ENCODE results near the gene BLVRB.

BLVRB gene

GRCh38 chr19:40417643-40417981, 47.9 kb downstream of the BLVRB start:
- no peak for DNase-seq
- H3K27me3 ChIP-seq (replicated peaks; ENCODE audit: control insufficient read depth, insufficient read depth, low read length, poor library complexity, severe bottlenecking) = no peaks in the 10 kb centered on the region
- no peak overlapping the region for H3K27ac ChIP-seq (ENCODE audit: insufficient read depth, low read length, poor library complexity, severe bottlenecking)
- H3K4me3 ChIP-seq (ENCODE audit: insufficient read depth, low read depth, low read length, poor library complexity, severe bottlenecking) = no peak overlapping the region
- H3K4me1 ChIP-seq (ENCODE audit: control insufficient read depth, insufficient read depth, low read length, poor library complexity, severe bottlenecking) = peaks cover 8% of the 10 kb centered on the region
- H3K9me3 ChIP-seq (ENCODE audit: control insufficient read depth, low read length) = no peaks in the 10 kb centered on the region
- H3K36me3 ChIP-seq (ENCODE audit: control insufficient read depth, insufficient read depth, low read length) = peaks cover under 1% of the 10 kb centered on the region

- Histone ChIP-seq H3K4me3 (ENCODE audit: insufficient read depth, low read depth, low read length, poor library complexity, severe bottlenecking) (no peak overlapping the region), H3K27ac (ENCODE audit: insufficient read depth, low read length, poor library complexity, severe bottlenecking) (no peak overlapping the region), H3K36me3 (ENCODE audit: control insufficient read depth, insufficient read depth, low read length) (no peaks in the 10 kb centered on the region), H3K9me3 (ENCODE audit: control insufficient read depth, low read length) (no peaks in the 10 kb centered on the region), H3K27me3 (replicated peaks; ENCODE audit: control insufficient read depth, insufficient read depth, low read length, poor library complexity, severe bottlenecking) (no peaks in the 10 kb centered on the region), H3K4me1 (ENCODE audit: control insufficient read depth, insufficient read depth, low read length, poor library complexity, severe bottlenecking) (peaks cover 5% of the 10 kb centered on the region)
- DNase-seq = no peak
Measured at GRCh38 chr19:40416918-40417642, 48.5 kb downstream of the BLVRB start.

DNA sequence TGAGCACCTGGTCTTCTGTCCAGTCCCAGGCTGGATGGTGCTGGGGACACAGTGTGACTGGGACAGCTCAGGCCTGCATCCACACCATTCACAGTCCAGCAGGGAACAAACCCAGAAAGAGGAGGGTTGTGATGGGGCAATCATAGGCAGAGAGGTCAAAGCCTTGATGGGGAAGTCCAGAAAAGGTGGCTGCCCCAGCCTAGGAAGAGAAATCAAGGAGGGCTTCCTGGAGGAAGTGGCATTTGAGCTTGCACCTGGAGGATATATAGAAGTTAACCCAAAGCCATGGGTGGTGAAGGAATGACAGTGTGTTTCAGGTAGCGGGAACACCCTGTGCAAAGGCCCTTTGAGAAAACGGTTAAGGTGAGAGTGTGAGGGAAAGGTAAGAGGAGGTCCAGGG, 49.8 kb downstream of the BLVRB start:
- Histone ChIP-seq H3K27me3 (replicated peaks; ENCODE audit: control insufficient read depth, insufficient read depth, low read length, poor library complexity, severe bottlenecking) (no peaks in the 10 kb centered on the region), H3K4me3 (ENCODE audit: insufficient read depth, low read depth, low read length, poor library complexity, severe bottlenecking) (no peak overlapping the region), H3K36me3 (ENCODE audit: control insufficient read depth, insufficient read depth, low read length) (no peaks in the 10 kb centered on the region), H3K4me1 (ENCODE audit: control insufficient read depth, insufficient read depth, low read length, poor library complexity, severe bottlenecking) (peaks cover 5% of the 10 kb centered on the region), H3K27ac (ENCODE audit: insufficient read depth, low read length, poor library complexity, severe bottlenecking) (no peak overlapping the region), H3K9me3 (ENCODE audit: control insufficient read depth, low read length) (no peaks in the 10 kb centered on the region)
- DNase-seq = no peak

- H3K4me3 ChIP-seq (ENCODE audit: insufficient read depth, low read depth, low read length, poor library complexity, severe bottlenecking) = no peak overlapping the region
- DNase-seq = no peak
- no peaks in the 10 kb centered on the region for H3K36me3 ChIP-seq (ENCODE audit: control insufficient read depth, insufficient read depth, low read length)
- H3K27me3 ChIP-seq (replicated peaks; ENCODE audit: control insufficient read depth, insufficient read depth, low read length, poor library complexity, severe bottlenecking) = no peaks in the 10 kb centered on the region
- no peak overlapping the region for H3K27ac ChIP-seq (ENCODE audit: insufficient read depth, low read length, poor library complexity, severe bottlenecking)
- H3K4me1 ChIP-seq (ENCODE audit: control insufficient read depth, insufficient read depth, low read length, poor library complexity, severe bottlenecking) = peaks cover 5% of the 10 kb centered on the region
- H3K9me3 ChIP-seq (ENCODE audit: control insufficient read depth, low read length) = no peaks in the 10 kb centered on the region
Measured at GRCh38 chr19:40414542-40415535, 50.7 kb downstream of the BLVRB start.

DNA sequence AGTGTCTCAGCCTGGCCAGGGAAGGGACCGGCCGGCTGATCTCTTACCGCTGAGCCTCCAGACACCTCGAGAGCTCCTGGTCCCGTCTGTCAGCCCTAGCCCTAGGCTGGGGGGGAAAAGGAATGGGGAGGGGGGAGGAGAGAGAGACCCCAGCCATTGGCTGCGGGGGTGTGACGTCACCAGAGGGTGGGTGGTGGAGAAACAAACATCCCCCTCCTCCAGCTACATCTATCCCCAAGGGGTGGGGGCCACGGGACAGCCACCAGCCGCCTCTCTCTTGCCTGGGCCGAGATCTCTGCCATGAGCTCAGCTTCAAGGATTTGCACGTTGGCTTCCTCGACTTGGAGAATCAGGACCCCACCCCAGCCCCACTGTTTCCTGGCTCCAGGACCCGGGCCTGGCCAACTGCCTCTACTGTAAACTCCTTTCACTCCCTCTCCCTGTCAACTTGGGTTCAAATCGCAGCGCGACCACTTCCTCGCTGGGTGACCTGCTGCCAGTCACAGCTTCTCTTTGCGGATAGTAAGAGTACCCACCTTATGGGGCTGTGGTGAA, 52.2 kb downstream of the BLVRB start, which contains the start of gene PRX:
Gene PRX, minus strand, starts transcription at position 88 of the 555 bp plus-strand sequence. CDS start 5,446 bp downstream, outside the sequence.
- H3K36me3 ChIP-seq (ENCODE audit: control insufficient read depth, insufficient read depth, low read length) = no peaks in the 10 kb centered on the region
- no peak for DNase-seq
- no peak within 1 kb of the TSS for H3K27ac ChIP-seq (ENCODE audit: insufficient read depth, low read length, poor library complexity, severe bottlenecking)
- H3K9me3 ChIP-seq (ENCODE audit: control insufficient read depth, low read length) = no peaks in the 10 kb centered on the region
- H3K4me1 ChIP-seq (ENCODE audit: control insufficient read depth, insufficient read depth, low read length, poor library complexity, severe bottlenecking) = peaks cover 5% of the 10 kb centered on the region
- no peak within 1 kb of the TSS for H3K4me3 ChIP-seq (ENCODE audit: insufficient read depth, low read depth, low read length, poor library complexity, severe bottlenecking)
- no peaks in the 10 kb centered on the region for H3K27me3 ChIP-seq (replicated peaks; ENCODE audit: control insufficient read depth, insufficient read depth, low read length, poor library complexity, severe bottlenecking)

GRCh38 chr19:40412866-40413265, 52.7 kb downstream of the BLVRB start:
- Histone ChIP-seq H3K27ac (ENCODE audit: insufficient read depth, low read length, poor library complexity, severe bottlenecking) (no peak overlapping the region), H3K27me3 (replicated peaks; ENCODE audit: control insufficient read depth, insufficient read depth, low read length, poor library complexity, severe bottlenecking) (no peaks in the 10 kb centered on the region), H3K9me3 (ENCODE audit: control insufficient read depth, low read length) (no peaks in the 10 kb centered on the region), H3K4me1 (ENCODE audit: control insufficient read depth, insufficient read depth, low read length, poor library complexity, severe bottlenecking) (peaks cover 6% of the 10 kb centered on the region), H3K36me3 (ENCODE audit: control insufficient read depth, insufficient read depth, low read length) (no peaks in the 10 kb centered on the region), H3K4me3 (ENCODE audit: insufficient read depth, low read depth, low read length, poor library complexity, severe bottlenecking) (no peak overlapping the region)
- no peak for DNase-seq

DNA sequence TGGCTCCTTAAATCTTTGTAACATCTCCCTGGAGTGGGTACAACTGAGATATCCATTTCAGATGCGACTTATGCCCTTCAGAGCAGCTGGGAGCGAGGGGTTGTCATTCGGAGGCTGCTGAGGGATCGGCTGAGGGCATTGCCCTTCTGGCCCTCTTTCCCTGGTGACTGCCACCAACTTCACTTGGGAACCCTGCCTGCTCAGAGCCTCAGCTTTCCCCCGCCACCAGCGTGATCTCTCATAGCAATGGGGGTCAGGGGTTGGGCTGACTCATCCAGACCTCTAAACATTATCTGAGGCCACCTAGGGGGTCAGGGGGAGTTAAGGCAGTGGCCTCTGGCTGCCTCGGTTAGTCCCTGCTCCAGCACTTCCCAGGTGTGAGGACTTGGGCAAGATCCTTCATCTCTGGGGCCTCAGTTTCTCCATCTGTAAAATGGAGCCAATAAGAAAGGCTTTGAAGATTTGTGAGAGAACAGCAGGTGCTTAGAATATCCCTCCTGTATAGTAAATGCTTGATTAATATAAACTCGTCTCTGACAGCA, 53.5 kb downstream of the BLVRB start:
- no peaks in the 10 kb centered on the region for H3K36me3 ChIP-seq (ENCODE audit: control insufficient read depth, insufficient read depth, low read length)
- no peaks in the 10 kb centered on the region for H3K9me3 ChIP-seq (ENCODE audit: control insufficient read depth, low read length)
- H3K27ac ChIP-seq (ENCODE audit: insufficient read depth, low read length, poor library complexity, severe bottlenecking) = no peak overlapping the region
- H3K4me1 ChIP-seq (ENCODE audit: control insufficient read depth, insufficient read depth, low read length, poor library complexity, severe bottlenecking) = peaks cover 4% of the 10 kb centered on the region
- H3K4me3 ChIP-seq (ENCODE audit: insufficient read depth, low read depth, low read length, poor library complexity, severe bottlenecking) = no peak overlapping the region
- no peaks in the 10 kb centered on the region for H3K27me3 ChIP-seq (replicated peaks; ENCODE audit: control insufficient read depth, insufficient read depth, low read length, poor library complexity, severe bottlenecking)
- DNase-seq = no peak

- H3K4me1 ChIP-seq (ENCODE audit: control insufficient read depth, insufficient read depth, low read length, poor library complexity, severe bottlenecking) = peaks cover 3% of the 10 kb centered on the region
- H3K4me3 ChIP-seq (ENCODE audit: insufficient read depth, low read depth, low read length, poor library complexity, severe bottlenecking) = no peak overlapping the region
- no peaks in the 10 kb centered on the region for H3K27me3 ChIP-seq (replicated peaks; ENCODE audit: control insufficient read depth, insufficient read depth, low read length, poor library complexity, severe bottlenecking)
- no peak overlapping the region for H3K27ac ChIP-seq (ENCODE audit: insufficient read depth, low read length, poor library complexity, severe bottlenecking)
- no peaks in the 10 kb centered on the region for H3K36me3 ChIP-seq (ENCODE audit: control insufficient read depth, insufficient read depth, low read length)
- no peak for DNase-seq
- H3K9me3 ChIP-seq (ENCODE audit: control insufficient read depth, low read length) = no peaks in the 10 kb centered on the region
Measured at GRCh38 chr19:40411125-40411842, 54.3 kb downstream of the BLVRB start.

DNA sequence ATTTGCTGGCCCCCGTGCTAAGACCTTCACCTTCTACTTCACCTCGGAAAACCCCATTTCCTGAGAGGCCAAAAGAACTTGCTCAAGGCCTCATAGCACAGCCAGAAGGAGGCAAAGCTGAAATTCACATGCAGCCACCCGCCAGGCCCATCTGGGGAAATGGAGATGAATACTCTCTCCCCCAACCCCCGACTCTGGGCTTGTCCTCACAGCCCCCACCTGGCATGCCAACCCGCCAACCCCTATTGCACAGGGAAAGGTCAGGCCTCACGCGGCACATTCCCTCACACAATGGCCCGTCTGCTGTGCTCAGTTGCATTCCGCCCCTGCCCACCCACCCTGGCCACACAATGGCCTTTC, 55.5 kb downstream of the BLVRB start:
- peaks cover 3% of the 10 kb centered on the region for H3K4me1 ChIP-seq (ENCODE audit: control insufficient read depth, insufficient read depth, low read length, poor library complexity, severe bottlenecking)
- H3K9me3 ChIP-seq (ENCODE audit: control insufficient read depth, low read length) = no peaks in the 10 kb centered on the region
- H3K27me3 ChIP-seq (replicated peaks; ENCODE audit: control insufficient read depth, insufficient read depth, low read length, poor library complexity, severe bottlenecking) = no peaks in the 10 kb centered on the region
- DNase-seq = no peak
- H3K27ac ChIP-seq (ENCODE audit: insufficient read depth, low read length, poor library complexity, severe bottlenecking) = no peak overlapping the region
- H3K4me3 ChIP-seq (ENCODE audit: insufficient read depth, low read depth, low read length, poor library complexity, severe bottlenecking) = no peak overlapping the region
- no peaks in the 10 kb centered on the region for H3K36me3 ChIP-seq (ENCODE audit: control insufficient read depth, insufficient read depth, low read length)

All from effector memory CD4-positive, alpha-beta T cell (primary cell).